Forelimb muscle (tissue), 1 donor: ENCODE data around the gene RGL1. TPM values are rescaled to one million over a fixed set of nuclear protein-coding genes. Genes with fewer than 3 reads are reported as not detected.
"Not testable (repeated sequence)": the region's sequence is repeated elsewhere in the genome, so short reads cannot be mapped to it uniquely, and the experiment has no call there.

Experiments used
- DNase-seq: peaks from one replicate; pipeline ENCODE4 v3.0.0-alpha.2; 2013; ENCODE audit warnings: low read depth
- polyA plus RNA-seq: library from polyadenylated mRNA; unstranded; fragments of 120-200 nt; gene quantifications from one replicate; pipeline ENCODE4 v1.2.1, GENCODE V29; 2013; ENCODE audit not compliant: insufficient read length

Gene RGL1
- polyA plus RNA-seq = 19.4 TPM

DNA sequence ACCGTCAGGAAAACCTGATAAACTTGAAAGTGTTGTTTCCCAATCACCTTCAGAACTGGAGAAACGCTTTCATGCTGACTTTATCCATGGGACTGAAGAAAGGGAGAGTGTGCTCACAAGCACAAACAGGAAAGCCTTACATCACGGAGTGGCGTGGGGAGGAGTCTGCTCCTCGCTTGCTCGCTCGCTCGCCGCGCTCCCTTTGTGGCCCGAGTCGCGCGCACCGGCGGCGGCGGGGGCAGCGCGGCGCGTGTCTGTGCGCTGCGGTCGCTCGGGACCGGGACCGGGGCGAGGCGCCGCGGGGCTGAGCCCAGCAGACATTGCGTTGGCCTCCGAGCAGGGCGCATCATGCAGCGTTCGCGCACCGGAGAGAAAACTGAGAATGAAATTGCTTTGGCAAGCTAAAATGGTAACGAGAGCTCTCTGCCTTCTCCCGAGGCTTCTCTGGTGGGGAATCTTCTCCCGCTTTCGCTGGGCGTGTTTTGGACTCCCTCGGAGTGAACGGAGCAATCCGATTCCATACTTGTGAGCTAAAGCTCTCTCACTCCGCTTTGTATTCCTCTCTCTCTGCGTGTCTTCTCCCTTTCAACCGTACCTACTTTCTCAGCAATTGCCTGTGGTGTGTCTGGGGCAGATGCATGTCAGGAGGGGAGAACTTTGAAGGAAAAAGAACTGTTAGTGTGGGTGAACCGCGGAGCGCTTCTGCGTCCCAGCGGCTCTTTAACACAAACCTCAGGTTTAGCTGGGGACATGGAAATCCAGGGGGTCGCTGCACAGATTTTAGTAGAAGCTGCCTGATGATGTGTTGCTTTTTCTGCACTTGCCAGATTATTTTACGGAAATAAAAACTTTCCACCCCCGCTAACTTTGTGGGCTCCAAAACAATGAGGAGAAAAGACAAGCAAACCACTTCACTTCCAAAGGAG is at the start of gene RGL1:
Gene RGL1, plus strand, starts transcription at position 205 of the 926 bp plus-strand sequence. Its CDS starts 178 bp downstream, at position 383.
- DNase-seq = peak; percentile 83

DNA sequence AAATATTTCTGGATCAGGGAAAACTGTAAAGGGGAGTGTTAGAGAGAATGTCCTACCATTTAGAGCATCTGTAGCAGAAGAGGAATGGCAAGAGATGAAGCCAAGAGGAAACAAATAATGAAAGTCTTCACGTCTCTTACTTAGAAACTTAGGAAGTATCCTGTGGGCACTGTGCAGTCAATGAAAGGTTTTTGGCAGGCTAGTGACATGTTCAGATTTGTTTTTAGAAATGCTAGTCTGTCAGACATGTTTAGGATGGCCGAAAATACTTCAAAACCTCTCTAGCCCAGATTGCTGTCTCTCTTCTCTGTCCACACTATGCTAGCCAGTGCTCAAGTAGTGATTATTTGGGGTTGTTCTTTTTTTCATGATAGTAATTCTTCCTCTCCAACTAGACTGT is 48.6 kb upstream of the RGL1 start:
- DNase-seq = no peak

DNA sequence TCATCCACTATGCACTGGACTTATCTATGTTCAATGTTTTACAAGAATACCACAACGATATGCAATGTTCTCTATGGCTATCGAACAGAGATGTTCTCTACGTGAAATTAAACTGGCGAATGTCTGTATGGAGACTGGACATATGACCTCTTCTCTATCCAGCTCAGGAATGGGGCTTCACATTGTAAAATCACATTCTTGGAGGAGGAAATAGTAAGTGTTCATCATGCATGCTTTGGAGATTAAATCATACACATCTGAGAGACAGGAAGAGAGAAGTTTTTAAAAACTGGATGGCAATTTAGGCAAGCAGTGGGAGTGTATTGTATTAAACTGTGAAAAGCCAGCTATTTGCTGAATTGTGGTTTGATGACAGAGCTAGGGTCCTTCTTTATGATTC is 47.9 kb upstream of the RGL1 start:
- no peak for DNase-seq

DNA sequence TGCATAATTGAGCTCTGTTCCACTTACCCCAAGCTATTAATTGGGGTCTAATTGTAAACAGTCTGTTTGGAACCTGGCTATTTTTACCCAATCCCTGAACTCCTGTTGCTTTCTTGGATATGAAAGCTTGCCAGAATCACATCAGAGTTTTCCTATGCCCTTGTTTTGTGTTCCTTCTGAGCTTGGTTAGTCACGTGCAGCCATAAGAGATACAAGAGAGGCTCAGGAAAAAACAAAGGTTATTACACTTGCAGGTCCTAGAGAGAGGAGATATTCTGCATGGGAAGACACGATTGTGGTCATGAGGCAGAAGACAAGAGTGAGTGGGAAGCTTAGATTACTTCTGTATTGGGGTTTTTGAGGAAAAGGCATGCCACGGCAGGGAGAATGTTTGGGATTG is 46.0 kb upstream of the RGL1 start:
- DNase-seq = no peak

DNA sequence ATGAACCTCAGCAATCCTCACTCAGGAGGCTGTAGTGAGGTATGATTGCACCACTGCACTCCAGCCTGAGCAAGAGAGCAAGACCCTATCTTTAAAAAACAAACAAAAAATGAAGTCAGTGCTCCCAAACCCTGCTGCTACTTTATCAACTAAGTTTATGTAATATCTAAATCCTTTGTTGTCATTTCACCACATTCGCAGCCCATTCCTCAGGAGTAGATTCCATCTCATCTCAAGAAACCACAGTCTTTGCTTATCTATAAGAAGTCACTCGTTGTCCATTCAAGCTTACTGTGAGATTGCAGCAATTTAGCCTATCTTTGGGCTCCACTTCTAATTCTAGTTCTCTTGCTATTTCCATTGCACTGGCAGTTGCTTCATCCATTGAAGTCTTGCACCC is 44.3 kb upstream of the RGL1 start:
- DNase-seq = no peak

DNA sequence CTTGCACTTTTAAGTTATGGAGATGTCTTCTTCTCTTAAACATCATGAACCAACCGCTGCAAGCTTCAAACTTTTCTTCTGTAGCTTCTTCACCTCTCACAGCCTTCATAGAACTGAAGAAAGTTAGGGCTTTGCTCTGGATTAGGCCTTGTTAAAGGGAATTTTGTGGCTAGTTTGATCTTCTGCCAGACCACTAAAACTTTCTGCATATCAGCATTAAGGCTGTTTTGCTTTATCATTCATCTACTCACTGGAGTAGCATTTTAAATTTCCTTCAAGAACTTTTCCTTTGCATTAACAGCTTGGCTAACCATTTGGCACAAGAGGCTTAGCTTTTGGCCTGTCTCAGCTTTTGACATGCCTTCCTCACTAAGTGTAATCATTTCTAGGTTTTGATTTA is 43.0 kb upstream of the RGL1 start:
- no peak for DNase-seq

DNA sequence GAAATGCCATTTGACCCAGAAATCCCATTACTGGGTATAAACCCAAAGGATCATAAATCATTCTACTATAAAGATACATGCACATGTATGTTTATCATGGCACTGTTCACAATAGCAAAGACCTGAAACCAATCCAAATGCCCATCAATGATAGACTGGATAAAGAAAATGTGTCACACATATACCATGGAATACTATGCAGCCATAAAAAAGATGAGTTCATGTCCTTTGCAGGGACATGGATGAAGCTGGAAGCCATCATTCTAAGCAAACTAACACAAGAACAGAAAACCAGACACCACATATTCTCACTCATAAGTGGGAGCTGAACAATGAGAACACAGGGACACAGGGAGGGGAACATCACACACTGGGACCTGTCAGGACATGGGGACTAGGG is 42.1 kb upstream of the RGL1 start:
- DNase-seq = not testable (repeated sequence)

DNA sequence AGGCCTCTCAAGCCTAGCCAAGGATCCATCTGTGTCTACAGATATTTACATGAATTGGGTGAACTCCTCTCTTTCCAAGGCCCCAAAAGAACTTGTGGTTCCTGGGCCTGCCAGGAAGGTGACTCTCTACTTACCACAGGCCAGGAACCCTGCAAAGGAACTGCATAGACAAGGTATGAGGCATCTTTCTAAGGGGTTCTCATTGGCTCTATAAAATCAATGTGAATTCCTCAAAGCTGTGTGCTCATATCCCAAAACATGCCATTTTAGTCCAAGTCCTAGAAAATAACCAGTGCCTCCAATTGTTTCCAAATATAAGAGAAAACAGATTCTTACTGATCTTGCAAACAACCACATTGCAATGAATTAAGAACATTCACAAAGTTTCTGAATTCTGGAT is 39.9 kb upstream of the RGL1 start:
- DNase-seq = no peak

DNA sequence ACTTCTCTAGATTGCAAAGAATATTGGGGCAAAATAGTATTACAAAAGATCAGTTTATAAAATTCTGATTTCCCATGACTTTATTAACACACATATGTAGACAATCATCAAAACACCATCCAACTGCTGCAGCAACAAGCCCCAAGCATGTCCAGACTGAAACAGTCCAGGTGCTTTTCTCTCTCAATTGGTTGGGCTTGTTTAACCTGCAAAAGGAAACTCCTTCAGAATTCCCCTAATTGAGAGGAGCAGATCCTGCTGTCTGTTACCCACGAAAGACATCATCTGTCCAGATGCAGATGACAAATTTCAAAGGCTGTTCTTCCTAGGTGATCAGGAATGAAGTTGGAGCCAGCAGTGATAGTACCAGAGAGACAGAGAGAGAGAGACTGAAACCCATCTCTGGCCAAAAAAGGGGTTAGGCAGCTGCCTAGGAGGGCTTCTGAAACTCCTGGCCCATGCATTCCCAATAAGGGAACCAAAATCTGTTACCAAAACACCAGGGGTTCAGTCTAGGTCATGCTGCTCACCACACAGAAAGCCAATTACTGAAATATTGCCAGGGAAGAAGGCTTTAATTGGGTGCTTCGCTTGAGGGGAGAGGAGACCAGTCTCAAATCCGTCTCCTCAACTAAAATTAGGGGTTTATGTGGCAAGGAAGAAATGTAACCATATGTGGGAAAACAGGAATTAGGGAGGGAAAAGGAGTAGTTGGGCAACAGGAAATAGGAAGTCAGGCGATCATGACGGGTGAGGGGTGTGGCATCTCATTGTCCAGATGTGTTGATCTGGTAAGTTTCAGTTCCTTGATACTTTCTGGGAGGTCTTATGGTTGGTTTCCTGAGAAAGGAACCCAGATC is 34.7 kb upstream of the RGL1 start:
- DNase-seq = no peak

DNA sequence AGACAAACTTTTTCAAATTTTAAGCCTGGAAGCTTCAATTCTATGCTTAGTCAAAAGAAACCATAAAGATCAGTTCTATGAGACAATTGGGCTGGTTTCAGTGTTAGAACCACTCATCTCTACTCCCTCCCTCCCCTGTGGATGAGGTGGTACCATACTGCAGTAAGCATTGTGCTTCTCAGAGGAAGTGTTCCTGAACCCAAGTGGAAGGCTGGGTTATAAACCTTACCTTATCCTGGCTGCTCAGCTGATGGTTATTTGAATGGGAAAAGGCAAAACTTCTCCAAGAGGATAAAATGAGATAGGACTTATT is 34.1 kb upstream of the RGL1 start:
- no peak for DNase-seq

DNA sequence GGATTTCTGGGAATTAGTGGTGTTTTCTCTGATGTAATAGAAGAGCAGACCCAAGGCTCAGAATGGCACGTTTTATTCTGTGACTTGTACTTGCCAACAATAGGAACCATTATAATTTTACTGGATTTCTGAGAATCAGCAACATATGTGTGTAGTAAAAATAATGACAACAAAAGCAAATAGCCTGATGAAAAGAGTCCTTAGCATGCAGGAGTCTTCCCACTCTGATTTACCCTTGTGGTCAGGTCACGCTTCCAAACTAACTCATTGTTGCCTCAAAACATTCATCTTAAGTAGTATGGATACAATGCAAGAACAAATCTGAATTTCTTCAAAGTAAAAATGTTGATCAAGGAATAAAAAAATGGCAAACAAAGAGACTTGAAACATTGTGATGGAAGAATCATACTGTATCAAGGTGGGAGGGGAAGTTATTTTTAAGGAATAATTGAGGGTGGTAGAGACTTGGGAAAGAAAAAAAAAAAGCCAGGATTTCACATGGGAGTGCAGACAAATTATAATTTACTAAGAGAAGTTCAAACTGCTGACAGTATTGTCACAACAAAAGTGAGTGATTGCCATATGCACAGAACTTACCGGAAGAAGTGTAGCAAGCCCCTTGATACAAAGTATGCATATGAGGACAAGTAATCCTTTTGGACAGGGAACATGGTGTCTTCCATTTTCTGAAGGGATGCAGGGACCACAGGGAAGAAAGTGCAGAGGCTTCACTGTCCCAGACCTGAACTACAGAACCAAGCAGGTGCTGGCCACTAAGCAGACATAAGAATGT is 31.2 kb upstream of the RGL1 start:
- DNase-seq = no peak

DNA sequence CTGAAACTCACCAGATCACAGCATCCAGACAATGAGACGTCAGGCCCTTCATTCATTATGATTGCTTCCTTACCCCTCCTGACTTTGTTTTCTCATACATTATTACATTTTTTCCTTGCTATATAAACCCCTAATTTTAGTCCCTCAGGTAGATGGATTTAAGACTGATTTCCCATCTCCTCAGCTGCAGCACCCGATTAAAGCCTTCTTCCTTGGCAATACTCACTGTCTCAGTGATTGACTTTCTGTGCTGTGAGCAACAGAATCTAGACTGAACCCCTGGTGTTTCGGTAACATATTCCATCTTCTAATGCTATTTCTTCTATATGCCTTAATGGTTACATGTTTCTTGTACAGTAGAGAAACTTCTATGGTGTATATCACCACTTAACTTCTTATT is 30.0 kb upstream of the RGL1 start:
- no peak for DNase-seq

DNA sequence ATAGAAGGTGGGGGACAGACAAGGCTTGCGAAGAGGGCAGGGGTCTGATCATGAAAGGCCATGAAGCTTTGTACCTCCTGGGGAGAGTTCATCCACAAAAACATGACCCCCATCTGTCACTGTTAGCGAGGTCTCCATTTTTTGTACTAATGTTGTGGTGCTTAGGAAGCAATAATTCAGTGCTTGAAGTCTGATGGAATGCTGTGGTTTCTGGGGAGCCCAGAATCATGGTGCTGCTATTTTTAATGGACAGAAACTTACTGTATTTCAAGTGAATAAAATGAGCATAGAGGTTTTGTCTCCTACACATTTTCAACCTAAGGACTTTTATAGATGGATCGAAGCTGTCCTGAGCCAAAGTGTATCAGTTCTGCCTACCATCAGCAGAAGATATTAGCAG is 28.2 kb upstream of the RGL1 start:
- no peak for DNase-seq

DNA sequence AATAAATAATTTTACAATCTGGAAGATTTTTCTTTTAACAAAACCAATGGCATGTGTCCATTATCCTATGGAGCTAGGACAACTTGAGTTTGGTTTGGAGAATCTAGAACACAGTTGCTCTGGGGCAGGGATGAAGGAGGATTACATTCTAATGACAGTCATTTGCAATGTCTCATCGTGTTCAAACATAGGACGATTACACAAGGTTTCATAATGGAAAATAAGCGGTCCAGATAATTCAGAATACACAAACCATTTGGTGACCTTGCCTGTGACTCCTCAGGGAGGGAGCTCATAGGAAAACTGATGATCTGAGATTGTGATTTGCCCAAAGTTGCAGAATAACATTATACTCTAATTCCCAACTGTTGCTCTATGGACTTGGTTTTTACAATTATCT is 27.6 kb upstream of the RGL1 start:
- no peak for DNase-seq

DNA sequence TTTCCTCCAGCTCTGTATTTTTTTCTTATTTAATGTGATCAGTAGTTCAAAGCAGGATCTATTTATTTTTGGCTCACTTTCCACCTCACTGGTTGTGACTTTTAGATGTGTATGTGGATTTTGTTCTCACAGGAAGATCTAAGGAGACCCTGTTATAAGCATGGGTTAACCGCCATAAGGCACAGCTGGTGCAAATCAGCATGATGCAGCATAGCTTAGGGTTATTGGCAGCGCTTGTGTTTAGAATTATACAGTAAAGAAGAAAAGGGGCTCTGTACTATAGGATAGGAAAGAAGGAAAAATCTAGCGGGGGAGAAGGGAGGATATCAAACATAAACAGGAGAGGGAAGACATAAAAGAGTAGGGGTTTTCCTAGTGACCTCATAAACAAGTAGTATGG is 26.9 kb upstream of the RGL1 start:
- DNase-seq = no peak

DNA sequence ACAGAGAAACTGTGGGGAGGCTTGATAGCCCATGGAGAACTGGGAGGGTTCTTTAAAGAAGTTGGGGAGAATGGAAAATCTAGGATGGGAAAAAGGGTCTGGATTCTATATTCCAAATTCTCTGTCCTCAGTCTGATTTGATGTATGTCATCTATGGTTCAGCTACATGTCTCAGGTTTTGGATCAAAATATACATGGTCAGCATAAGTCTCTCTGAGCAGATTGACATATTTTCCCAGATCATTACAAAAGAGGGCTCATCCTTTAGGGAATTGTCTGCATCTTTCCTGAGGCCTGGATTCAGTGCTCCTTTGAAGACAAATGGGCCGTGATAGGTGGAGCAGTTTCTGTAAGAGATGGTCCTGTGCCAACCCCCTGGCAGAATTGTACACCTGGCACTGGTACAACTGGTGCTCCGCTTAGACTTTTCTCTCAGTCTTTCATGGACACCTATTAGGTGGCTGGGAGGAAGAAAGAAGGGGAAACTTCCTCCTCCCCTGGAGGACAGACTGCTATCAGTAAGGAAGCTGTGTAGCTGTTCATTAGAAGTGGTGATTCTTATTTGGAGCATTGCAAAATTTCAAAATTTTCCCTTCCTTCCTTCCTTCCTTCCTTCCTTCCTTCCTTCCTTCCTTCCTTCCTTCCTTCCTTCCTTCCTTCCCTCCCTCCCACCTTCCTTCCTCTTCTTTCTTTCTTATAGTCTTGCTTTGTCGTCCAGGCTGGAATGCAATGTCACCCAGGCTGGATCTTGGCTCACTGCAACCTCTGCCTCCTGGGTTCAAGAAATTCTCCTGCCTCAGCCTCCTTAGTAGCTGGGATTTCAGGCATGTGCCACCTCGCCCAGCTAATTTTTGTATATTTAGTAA is 26.1 kb upstream of the RGL1 start:
- DNase-seq = no peak

DNA sequence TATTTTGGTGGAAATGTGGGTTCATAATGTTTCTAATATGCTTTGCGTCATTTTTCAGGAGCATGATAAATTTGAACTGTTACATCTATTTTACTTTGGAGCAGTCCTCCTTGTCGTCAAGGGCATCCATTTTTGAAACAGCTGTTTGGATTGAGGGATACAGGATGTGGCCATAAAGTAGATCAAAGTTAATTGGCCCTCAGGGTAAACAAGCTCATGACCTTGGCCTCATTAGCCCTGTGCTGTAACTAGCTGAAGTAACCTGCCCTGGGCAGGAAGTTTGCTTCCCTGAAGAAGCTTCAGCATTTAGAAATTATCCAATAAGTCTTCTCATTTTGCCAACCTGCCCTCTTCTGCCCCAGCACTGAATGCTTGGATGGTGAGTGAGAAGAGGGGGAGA is 24.8 kb upstream of the RGL1 start:
- DNase-seq = no peak

DNA sequence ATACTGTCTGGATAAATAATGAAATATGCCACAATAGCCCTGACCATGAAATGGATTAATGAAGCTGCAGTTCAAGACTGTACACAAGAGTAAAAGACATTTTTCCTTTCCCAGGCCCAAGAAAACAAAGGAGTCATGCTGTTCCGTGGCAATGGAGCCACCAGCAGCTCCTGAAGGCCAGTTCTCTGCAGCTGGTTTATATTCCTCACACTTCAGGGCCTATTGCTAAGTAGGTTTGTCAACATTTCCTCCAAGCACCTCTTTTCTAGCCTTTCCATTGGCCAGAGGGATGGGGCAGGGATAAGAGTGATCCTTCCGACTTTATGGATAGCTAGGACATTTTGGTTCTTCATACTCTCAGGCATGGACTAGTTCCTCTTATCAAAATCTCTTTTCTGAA is 24.2 kb upstream of the RGL1 start:
- DNase-seq = no peak

DNA sequence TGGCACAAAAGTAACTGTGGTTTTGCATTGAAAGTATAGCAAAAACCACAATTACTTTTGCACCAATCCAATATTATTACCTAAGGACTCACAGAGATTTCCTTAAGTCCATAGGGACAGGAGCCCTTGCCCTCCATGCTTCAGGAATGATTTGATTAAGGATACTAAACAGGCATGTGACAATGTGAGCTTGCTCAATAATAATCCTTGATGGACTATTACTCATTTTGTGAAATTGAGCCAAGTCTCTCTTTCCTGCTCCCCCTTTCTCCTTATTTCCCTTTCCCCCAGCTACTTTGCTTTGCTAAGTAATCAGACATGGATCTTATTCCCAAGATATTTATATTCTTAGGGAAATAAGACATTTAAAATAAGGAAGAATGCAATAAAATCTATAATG is 21.6 kb upstream of the RGL1 start:
- DNase-seq = no peak

DNA sequence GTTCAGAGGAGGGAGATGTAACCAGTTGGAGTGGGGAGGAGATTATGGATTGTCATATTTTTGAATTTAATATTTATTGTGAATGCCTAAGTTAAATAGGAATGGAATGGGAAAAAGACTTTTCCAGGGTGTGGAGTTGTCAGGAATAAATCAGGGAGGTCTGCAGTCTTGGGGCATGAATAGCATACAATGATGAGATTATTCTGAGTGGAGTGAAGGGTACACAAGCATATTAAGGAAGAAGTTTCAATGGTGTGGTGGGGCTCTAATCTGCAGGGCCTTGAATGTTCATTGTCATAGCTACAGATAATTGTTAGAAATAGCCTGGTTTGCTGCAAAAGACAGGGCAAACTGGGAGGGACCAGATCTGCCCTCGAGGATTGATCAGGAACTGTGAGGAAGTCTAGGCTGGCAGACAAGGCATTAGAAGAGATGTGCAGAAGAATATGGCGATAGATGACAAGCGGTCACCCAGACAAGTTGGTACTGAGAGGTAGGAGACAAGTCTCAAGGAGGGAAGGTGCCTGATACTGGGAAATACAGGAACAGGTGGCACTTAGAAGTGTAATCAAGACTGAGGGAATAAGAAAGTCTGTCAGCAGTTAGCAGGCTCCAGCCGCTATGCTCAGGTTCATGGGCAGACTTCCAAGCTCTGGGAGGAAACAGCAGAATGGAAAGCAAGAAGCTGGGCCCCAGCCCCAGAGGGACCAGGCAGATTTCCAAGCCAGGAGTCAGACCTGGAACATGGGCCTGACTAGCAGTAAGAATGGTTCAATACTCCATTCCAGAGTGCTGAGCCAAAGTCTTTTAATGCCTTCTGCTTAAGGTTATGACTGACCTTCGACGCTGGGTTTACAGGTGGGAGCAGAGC is 20.9 kb upstream of the RGL1 start:
- DNase-seq = no peak
